ENCODE measurements around the gene PARD3.
"Not testable (repeated sequence)": the region's sequence is repeated elsewhere in the genome, so short reads cannot be mapped to it uniquely, and the experiment has no call there.

DNA sequence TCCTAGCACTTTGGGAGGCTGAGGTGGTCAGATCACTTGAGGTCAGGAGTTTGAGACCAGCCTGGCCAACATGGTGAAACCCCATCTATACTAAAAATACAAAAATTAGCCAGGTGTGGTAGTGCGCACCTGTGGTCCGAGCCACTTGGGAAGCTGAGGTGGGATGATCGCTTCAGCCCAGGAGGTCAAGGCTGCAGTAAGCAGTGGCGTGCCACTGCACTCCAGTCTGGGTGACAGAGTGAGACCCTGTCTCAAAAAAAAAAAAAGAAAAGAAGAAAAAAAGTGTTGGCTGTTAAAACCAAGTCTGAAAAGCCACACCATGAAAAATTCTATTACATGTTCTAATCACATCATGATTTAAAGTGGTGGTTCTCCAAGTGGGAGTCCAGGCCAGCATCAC lies 108.1 kb downstream of the PARD3 start:
- TF ChIP-seq POLR2A, CTCF (IDR thresholded peaks at IDR 0.05): not testable (repeated sequence)
